ENCODE data around the gene RBL2. TPM values are rescaled to one million over a fixed set of nuclear protein-coding genes. Genes with fewer than 3 reads are reported as not detected.

Gene RBL2
- total RNA-seq, 1 donor from 2014 or later = 80.7 TPM

DNA sequence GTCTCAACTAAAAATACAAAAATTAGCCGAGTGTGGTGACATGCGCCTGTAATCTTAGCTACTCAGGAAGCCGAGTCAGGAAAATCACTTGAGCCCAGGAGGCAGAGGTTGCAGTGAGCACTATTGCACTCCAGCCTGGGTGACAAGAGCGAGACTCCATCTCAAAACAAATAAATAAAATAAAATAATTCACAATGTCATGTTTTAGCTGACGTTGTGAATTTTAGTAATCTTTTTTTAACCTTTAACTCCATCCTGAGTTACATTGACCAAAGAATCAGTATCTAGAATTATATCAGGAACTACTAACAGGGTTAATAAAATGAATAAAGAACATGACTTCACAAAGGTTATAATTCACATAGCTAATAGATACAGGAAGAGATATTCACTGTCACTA lies 5.9 kb downstream of the RBL2 start:
- no peak for ATAC-seq
- intact Hi-C loops (cut with DNase I) = no loop called here

DNA sequence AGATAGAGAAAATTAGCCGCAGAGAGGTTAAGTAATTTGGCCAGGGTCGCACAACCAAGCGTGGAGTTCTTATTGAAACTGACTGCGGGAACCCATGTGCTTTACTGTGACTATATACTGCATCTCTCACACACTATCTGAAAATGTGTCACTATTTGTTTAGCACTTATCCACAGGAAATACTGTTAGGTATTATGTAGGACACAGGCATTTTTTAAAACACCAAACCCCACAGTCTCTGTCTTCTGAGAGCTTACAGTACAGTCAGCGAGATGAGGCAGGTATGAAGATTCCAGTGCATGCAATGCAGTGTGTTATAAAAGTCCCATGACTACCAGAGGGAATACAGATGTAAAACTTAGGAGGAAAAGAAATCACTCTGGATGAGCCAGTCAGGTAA lies 11.3 kb downstream of the RBL2 start:
- ATAC-seq (no peak), DNase-seq (ENCODE audit: low spot score) (no peak)
- intact Hi-C loops (cut with DNase I) = no loop called here

More for the DNA sequence above, 5.9 kb downstream of the RBL2 start:
- no peak for DNase-seq (ENCODE audit: low spot score)

DNA sequence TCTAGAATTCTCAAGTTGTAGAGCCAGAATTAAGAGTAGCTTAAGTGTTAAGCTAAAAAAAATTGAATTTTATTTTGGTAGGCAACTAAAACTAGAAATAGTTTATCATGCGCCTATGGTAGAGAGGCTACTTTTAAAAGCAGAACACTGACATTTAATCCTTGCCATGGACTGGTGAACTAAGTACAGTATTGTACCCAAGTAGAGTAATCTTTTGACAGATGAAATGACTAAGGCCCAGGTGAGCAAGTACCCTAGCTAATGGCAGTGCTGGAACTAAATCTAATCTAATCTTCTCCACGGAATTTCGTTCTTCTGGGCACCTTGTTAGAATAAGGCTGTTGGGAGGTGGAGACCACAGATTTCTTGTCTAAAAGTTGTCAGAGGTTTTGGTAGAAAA lies 11.8 kb downstream of the RBL2 start:
- ATAC-seq = no peak
- no peak for DNase-seq (ENCODE audit: low spot score)
- intact Hi-C loops (cut with DNase I) = no loop called here

DNA sequence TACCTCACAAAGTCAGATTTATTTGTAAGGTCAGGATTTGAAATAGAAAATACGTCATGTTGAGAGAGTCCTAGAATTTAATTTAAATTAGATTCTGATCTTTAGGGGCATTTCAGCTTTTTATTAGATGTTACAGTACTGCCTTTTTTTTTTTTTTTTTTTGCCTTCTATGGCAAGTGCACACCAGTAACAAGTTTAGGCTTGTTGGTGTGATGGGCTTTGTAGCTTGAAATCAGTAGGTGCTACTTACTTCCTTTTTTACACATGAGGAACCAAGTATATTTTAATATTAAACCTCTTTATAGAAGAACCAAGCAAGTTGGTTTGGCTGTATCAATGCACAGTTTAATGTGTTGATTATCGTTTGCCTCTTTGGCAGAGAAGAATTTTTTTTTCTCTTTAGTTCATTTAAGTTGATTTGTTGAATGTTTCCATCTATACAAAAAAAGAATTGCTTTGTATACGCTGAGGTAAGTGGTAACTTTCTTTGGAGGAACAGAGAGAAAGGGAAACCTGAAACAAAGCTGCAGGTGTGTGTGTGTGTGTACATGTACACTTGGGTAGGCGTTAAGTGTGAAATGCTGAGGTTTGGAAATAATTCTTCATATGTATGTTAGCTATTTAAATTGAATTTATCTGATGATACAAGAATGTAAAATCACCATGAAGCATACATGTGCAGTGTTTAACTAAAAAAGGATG lies 15.7 kb downstream of the RBL2 start:
- intact Hi-C loops (cut with DNase I) = no loop called here
- no peak for DNase-seq (ENCODE audit: low spot score)

DNA sequence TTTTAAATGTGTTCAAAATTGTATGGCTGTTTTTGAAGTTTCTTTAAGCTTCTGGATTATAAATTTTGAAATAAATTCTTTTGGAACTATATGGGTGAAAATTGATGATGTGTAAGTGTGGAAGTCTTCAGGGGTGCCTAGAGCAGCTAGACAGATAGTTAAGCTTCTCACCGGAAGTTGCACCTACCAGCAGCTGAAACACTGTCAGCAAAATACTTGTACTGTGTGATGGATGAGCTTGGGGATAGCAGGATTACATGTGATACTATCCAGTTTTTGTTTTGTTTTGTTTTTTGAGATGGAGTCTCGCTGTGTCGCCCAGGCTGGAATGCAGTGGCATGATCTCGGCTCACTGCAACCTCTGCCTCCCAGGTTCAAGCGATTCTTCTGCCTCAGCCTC lies 19.7 kb downstream of the RBL2 start:
- DNase-seq (ENCODE audit: low spot score) (no peak), ATAC-seq (no peak)
- intact Hi-C loops (cut with DNase I) = no loop called here

More for the DNA sequence above, 15.7 kb downstream of the RBL2 start:
- ATAC-seq = no peak

DNA sequence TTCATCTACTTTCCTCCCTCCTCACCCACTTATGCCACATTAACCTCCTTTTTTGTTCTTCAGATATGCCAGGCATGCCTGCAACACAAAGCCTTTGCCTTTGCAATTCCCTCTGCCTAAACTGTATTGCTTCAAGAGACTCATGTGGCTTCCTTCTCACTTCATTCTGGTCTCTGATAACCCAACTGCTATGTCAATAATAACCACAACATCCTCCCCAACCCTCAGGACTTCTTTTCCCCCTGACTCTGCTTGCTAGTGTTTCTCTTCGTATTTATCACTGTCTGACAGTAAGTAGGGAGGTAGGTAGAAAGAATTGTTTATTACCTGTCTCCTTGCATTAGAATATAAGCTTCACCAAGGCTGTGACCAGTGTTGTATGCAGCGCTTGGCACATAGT lies 22.4 kb downstream of the RBL2 start:
- ATAC-seq (no peak), DNase-seq (ENCODE audit: low spot score) (no peak)
- intact Hi-C loops (cut with DNase I) = no loop called here

DNA sequence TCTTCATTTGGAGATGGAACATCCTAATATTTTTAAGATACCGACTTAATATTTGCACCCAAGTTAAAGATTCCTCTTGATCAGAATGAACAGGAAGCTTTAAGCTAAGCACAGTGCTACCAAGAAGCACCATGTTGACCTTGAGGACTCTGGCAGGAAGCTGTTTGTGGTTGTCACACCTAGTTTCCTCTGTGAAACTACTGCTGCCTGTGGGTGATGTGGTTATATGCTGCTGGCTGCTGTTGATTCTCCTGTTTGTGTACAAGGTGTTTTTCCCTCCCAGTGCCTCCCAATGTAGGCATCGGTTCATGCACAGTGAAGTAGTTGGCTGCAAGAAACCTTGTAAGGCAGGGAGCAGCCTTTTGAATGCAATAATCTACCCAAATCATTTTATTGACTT lies 23.4 kb downstream of the RBL2 start:
- DNase-seq (ENCODE audit: low spot score) = no peak
- intact Hi-C loops (cut with DNase I) = no loop called here
- ATAC-seq = no peak

DNA sequence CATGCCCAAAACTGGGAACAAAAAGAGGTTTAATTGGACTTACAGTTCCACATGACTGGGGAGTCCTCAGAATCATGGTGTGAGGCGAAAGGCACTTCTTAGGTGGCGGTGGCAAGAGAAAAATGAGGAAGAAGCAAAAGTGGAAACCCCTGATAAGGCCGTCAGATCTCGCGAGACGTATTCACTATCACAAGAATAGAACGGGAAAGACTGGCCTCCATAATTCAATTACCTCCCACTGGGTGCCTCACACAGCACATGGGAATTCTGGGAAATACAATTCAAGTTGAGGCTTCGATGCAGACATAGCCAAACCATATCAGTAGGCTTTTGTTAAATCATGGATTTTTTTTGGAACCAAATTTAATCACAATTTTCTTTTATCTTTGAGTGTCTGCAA lies 24.4 kb downstream of the RBL2 start:
- DNase-seq (ENCODE audit: low spot score) (no peak), ATAC-seq (no peak)
- intact Hi-C loops (cut with DNase I) = no loop called here

DNA sequence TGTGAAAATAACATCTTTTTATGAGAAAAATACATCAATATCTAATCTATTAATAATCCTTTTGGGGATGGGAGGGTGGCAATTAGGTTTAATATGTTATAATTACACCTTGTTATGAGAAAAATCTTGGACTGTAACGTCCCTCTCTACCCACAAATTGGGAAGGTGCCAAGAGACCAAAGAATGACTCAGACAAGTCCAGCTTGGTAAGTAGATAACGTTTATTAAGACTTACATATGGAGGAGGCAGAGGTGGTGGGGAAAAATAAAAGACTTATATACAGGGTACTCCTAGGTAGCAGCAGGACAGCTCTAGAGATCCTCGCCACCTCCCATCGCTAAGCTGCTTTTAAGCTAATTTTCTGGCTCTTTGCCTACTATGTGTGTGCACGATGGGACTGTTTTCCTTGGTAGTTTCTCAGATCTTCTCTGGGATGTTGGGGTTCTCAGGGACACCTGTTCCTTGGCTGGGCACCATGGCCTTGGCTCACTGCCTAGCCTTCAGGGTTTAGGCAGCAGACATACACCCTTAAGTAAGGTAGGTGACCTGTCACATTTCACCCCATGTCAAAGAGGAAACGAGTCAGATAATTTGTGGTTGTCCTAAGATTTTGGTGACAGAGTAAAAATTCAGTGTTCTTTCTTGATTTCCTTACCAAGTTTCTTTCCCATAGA lies 31.5 kb downstream of the RBL2 start:
- ATAC-seq (no peak), DNase-seq (ENCODE audit: low spot score) (no peak)
- intact Hi-C loops (cut with DNase I) = no loop called here

DNA sequence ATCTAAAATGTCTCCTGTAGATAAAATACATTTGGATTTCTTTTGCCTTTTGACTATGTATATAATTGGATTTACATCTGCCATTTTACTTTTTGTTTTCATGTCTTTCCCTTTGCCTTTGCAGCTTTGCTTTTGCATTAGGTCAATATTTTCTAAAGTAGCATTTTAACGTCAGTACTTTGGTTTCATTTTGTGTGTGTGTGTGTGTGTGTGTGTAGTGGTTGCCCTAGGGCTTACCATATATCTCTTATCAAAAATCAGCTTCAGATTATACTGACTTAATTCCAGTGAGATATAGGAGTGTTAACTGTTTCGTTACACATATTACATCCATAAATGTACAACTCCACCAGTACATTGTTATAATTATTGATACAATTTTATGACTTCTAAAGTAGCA lies 42.6 kb downstream of the RBL2 start:
- ATAC-seq = no peak
- no peak for DNase-seq (ENCODE audit: low spot score)
- intact Hi-C loops (cut with DNase I) = no loop called here

DNA sequence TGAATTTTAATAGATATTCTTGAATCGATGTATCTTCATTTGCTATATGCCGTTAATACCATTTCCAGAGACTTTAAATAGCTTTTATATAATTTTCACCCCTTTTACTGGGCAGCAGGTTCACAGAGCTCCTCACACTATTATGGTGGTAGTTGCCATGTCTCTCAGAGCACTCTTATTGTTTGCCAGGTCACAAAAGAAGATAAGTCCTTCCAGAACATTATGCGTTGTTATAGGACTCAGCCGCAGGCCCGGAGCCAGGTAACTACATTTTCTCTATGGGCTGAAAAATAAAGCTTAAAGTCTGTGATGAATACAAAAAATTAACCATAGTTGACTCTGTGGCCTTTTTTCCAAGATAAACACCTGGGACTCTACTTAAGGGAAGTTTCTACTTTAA lies 44.7 kb downstream of the RBL2 start:
- intact Hi-C loops (cut with DNase I) = no loop called here
- ATAC-seq = no peak
- DNase-seq (ENCODE audit: low spot score) = no peak

DNA sequence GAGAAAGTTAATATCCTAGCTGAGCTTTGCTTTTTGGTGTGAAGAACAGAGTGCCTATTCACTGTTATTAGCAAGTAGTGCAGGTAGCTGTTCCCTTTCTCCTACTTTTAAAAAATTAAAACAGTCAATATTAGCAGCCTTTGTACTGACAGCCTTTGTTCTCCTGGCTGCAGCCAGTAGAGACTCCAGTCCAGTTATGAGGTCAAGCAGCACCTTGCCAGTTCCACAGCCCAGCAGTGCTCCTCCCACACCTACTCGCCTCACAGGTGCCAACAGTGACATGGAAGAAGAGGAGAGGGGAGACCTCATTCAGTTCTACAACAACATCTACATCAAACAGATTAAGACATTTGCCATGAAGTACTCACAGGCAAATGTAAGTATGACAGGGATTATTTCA lies 46.1 kb downstream of the RBL2 start:
- ATAC-seq (no peak), DNase-seq (ENCODE audit: low spot score) (no peak)
- intact Hi-C loops (cut with DNase I) = no loop called here

DNA sequence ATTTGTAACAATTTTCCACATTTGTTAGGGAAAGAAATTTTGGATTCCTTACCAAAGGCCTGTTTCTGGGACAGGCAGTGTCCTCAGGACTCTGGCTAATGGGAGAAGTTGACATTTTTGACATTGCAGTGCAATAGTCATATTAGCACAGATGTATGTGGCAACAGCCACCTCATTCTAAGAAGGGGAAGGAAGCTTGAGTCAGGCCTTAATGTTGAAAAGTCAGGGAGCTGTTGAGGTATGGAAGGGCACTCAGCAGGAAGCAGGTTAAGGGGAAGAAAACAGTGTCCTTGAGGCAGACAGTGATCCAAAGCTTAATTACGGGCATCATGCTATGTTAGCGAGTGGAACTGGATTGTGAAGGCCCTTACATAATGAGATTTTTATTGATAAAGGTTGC lies 47.9 kb downstream of the RBL2 start:
- DNase-seq (ENCODE audit: low spot score) (no peak), ATAC-seq (no peak)
- intact Hi-C loops (cut with DNase I) = no loop called here

DNA sequence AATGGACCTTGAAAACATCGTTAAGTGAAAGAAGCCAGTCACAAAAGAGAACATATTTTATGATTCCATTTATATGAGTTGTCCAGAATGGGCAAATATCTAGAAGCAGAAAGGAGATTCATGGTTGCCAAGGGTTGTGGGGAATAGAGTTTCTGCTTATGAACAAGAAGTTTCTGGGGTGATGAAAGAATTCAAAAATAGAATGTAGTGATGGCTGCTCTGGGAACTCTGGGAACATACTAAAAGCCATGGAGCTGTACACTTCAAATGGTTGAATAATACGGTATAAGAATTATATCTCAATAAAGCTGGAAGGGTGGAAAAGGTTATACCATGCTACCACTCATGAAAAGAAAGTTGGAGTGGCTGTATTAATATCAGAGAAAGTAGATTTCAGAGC lies 50.3 kb downstream of the RBL2 start:
- no peak for ATAC-seq
- intact Hi-C loops (cut with DNase I) = no loop called here
- no peak for DNase-seq (ENCODE audit: low spot score)

DNA sequence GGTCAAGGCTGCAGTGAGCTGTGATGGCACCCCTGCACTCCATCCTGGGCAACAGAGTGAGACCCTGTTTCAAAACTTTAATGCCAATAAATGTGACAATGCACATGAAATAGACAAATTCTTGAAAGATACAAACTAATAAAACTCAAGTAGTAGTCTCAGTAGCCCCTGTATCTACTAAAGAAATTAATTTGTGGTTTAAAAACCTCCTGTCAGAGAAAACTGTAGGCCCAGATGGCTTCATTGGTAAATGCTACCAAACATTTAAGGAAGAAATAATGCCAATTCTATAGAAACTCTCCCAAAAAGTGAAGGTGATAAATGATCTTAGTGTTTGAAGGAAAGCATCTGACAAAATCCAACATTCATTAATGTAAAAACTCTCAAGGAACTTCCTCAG lies 52.0 kb downstream of the RBL2 start:
- DNase-seq (ENCODE audit: low spot score) = no peak
- intact Hi-C loops (cut with DNase I) = no loop called here
- no peak for ATAC-seq

DNA sequence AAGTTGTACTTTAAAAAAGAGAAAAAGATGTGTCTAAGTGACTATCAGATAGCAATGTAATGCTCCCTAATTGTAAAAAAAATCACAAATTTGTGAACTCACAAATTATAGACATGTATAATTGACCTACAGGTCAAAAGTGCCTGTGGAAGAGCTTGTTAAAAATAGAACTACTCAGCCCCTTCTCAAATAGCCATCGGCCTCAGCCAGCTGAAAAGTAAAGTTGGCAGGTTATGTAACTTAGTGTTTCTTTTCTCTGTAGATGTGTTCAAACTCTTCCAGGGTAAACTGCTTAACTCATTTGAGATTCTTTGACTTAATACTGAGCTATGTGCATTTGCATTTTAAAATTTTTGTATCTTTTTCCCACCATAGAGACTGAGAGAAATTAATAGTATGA lies 55.5 kb downstream of the RBL2 start:
- ATAC-seq (no peak), DNase-seq (ENCODE audit: low spot score) (no peak)
- intact Hi-C loops (cut with DNase I) = no loop called here

DNA sequence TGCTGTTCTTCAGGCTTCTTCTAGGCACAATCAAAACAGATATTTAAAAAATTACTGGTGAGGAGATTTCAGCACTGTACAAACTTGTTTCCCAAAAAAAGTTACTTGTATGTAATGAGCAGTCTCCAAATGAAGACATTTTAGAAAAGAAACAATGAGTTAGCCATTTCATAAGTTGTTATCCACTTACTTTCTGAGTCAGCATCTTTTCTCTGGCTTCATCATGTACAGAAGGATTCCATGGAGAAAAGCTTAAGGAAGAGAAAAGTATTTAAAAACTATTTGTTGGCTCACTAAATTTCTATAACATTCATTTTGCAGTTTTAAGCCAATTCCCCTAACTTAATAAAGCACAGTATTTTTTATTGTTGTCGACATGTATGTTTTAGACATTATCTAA lies 58.2 kb downstream of the RBL2 start:
- no peak for ATAC-seq
- intact Hi-C loops (cut with DNase I) = no loop called here
- DNase-seq (ENCODE audit: low spot score) = no peak

DNA sequence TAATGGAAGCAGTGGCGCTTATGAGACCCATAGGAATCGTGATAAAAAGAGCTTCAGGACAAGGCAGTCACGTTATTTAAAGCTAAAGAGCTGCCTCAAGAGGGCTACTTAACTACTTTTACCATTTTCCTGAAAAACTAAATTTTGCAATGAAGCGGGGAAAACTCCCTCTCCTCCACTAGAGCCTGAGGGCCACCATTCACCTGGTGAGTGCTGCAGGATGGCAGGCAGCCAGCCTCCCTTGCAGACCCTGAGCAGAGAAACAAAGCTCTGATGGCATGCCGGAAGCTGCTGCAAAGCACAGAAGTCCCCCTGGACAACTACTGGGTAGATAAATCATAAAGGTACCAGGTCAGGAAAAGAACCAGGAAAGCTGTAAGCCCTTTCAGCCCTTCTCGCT lies 60.4 kb downstream of the RBL2 start:
- DNase-seq (ENCODE audit: low spot score) (no peak), ATAC-seq (no peak)
- intact Hi-C loops (cut with DNase I) = no loop called here

DNA sequence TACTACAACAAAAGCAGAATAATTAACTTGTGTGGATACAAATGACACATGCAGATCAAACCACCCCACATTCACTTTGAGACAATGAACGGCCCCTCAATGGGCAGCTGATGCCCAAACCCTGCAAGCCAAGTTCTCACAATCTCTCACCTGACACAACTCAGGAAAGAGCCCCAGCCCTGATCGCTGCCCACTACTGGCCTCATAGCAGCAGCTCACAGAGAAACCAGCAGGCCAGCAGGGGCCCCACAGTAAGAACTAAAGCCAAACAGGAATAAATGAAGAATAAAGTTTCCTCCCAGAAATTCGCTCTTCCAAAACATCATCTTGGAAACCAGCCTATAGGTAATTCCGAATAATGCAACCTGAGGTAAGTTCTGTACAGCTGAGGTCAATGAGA lies 61.1 kb downstream of the RBL2 start:
- DNase-seq (ENCODE audit: low spot score) (no peak), ATAC-seq (no peak)
- intact Hi-C loops (cut with DNase I) = no loop called here

DNA sequence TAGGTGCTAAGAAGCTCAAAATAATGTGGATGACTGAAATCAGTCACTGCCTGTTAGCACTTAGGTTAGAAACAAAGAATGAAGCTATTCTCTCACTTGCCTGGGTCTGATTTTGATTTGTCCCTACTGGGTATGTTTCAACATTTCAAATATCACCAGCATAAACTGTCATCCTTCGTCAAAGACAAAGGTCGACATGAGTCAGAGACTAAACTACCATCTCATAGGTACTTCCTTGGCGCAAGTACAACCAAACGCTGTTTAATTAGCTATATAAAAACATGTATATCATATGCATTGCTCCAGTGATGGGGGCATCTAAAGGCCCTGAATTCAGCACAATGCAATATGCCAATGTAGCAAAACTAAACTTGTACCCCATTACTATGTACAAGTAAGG lies 64.7 kb downstream of the RBL2 start:
- intact Hi-C loops (cut with DNase I) = no loop called here
- no peak for ATAC-seq

DNA sequence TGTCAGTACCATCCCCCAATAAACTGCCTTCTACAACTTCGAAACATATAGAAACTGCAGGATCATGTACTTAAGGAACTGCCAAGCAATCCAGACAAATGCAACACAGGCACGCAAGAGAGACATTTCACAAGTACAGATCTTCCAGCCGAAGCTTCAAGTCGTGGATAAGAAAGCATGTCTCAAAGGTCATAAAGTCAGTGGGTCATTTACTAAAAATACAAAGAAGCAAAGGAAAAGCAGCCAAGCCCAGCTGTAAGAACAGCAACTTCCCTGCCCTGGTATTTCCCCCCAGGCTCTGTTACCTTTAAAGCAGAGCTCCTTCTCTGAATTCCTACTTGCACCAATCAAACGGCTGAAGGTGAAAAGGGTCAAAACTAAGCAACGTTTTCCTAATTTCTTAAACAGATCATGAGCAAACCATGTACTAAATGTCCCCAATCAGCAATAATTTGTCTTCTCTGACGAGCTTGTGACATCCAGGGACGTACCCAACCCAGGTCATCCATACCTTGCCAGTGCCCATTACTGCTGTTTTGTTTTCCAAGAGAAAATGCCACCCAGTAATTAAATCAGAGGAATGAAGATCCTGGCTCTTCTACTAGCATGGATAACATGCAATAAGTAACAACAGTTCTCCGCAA lies 67.1 kb downstream of the RBL2 start:
- intact Hi-C loops (cut with DNase I) = no loop called here
- DNase-seq (ENCODE audit: low spot score) (no peak), ATAC-seq (no peak)

More for the DNA sequence above, 64.7 kb downstream of the RBL2 start:
- DNase-seq (ENCODE audit: low spot score) = no peak
